Transverse colon (tissue), 3 donors: ENCODE data around the gene MT1H.

ENCODE experiments used
- EP300 ChIP-seq: sonication (generic); formaldehyde crosslinking; IDR thresholded peaks from one replicate; pipeline ENCODE4 v1.6.1; 2017; ENCODE audit warnings: antibody characterized with exemption, low read depth
- TF ChIP-seq, protein P1 (sequence below), 5 experiments: fragments of 200-600 bp in 3 of 5; fragments of 450-650 bp in 2 of 5; sonication (generic) in 3 of 5; IDR thresholded peaks; 1 replicate in 2 of 5; 2 replicates in 3 of 5; pipeline ENCODE4 v1.5.1; 2016 to 2017; ENCODE audit warnings: antibody characterized with exemption in 5 of 5, inconsistent platforms in 3 of 5, mild to moderate bottlenecking in 2 of 5, moderate library complexity in 1 of 5

DNA sequence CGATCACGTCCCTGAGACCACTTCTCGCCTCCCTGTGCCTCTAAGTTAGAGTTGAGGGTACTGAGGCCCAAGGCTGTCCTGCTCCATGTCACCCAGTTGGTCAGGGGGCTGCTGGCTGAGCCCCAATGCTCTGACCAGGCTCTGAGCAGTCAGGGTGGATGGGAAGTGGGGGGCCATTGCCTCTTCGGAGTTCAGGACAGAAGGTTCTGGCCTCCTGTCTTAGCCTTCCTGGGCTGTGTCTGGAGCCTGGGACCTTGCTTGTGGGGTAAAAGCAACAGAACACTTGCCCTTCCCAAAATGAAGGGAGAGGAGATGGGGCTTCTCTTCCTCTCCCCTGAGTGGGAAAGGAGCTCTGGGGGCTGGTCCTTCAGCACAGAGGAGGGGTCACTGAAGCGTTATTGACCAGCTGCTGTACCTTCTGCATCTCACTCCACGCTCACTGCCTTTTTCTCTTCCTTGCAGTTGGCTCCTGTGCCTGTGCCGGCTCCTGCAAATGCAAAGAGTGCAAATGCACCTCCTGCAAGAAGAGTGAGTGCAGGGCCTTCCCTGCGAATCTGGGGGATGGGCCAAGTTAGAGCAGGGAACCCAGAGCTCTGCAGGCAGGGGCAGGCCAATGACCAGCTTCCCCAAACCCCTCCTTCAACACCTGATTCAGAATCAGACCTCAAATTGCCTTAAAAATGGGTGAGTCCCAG lies 13.2 kb downstream of the MT1H start:
- TF ChIP-seq, protein P1, sequence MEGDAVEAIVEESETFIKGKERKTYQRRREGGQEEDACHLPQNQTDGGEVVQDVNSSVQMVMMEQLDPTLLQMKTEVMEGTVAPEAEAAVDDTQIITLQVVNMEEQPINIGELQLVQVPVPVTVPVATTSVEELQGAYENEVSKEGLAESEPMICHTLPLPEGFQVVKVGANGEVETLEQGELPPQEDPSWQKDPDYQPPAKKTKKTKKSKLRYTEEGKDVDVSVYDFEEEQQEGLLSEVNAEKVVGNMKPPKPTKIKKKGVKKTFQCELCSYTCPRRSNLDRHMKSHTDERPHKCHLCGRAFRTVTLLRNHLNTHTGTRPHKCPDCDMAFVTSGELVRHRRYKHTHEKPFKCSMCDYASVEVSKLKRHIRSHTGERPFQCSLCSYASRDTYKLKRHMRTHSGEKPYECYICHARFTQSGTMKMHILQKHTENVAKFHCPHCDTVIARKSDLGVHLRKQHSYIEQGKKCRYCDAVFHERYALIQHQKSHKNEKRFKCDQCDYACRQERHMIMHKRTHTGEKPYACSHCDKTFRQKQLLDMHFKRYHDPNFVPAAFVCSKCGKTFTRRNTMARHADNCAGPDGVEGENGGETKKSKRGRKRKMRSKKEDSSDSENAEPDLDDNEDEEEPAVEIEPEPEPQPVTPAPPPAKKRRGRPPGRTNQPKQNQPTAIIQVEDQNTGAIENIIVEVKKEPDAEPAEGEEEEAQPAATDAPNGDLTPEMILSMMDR (IDR thresholded peaks at IDR 0.05): no peak
- no peak for TF ChIP-seq EP300
